ENCODE measurements around the gene UBE2H. TPM values are rescaled to one million over a fixed set of nuclear protein-coding genes. Genes with fewer than 3 reads are reported as not detected.

The UBE2H gene
- total RNA-seq, 3 donors from 2014 or later (not counting 1 experiment from before 2014, with no cell fraction given): 80.9 to 86.9 (median 83.1) TPM

DNA sequence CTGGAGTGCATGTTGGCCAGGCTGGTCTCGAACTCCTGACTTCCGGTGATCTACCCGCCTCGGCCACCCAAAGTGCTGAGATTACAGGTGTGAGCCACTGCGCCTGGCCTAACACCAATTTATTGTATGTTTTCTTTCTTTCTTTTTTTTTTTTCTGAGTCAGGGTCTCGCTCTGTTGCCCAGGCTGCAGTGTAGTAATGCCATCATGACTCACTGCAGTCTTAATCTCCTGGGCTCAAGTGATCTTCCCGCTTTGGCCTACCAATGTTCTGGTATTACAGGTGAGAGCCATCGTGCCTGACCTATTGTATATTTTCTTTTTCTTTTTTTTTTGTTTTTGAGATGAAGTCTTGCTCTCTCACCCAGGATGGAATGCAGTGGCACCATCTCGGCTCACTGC, 33.8 kb upstream of the UBE2H start:
- Mint-ChIP-seq H3K9me3 (no peaks in the 10 kb centered on the region), H3K27ac (no peak overlapping the region), H3K4me1 (no peaks in the 10 kb centered on the region), H3K4me3 (no peak overlapping the region), H3K36me3 (no peaks in the 10 kb centered on the region), H3K27me3 (ENCODE audit: low read depth in 2 of 2) (peaks cover 0 to 9% of the 10 kb centered on the region in 2 donors)
- H3K9me3 ChIP-seq (ENCODE audit: control insufficient read depth, insufficient read depth, low read length): no peaks in the 10 kb centered on the region
- H3K27ac ChIP-seq (ENCODE audit: low read length): no peak overlapping the region
- no peak for TF ChIP-seq CTCF (IDR thresholded peaks at IDR 0.05)
- no peak overlapping the region for H3K4me3 ChIP-seq (ENCODE audit: low read length)
- WGBS (ENCODE audit: insufficient coverage): 94% methylated on average over 8 of the region's 9 CpGs
- ATAC-seq (no peak), DNase-seq (no peak)
- H3K36me3 ChIP-seq (ENCODE audit: control insufficient read depth, insufficient read depth, low read length): no peaks in the 10 kb centered on the region
- intact Hi-C loops (cut with micrococcal nuclease): no loop called here
- no peaks in the 10 kb centered on the region for H3K4me1 ChIP-seq (ENCODE audit: control insufficient read depth, insufficient read depth, low read length)
- H3K27me3 ChIP-seq (ENCODE audit: control insufficient read depth, insufficient read depth, low read length): no peaks in the 10 kb centered on the region

- Mint-ChIP-seq H3K27me3 (ENCODE audit: low read depth in 2 of 2) (peaks cover 0 to 9% of the 10 kb centered on the region in 2 donors), H3K4me1 (no peaks in the 10 kb centered on the region), H3K27ac (no peak overlapping the region), H3K9me3 (no peaks in the 10 kb centered on the region), H3K36me3 (no peaks in the 10 kb centered on the region), H3K4me3 (no peak overlapping the region)
- Histone ChIP-seq H3K4me3 (ENCODE audit: low read length) (no peak overlapping the region), H3K9me3 (ENCODE audit: control insufficient read depth, insufficient read depth, low read length) (no peaks in the 10 kb centered on the region), H3K4me1 (ENCODE audit: control insufficient read depth, insufficient read depth, low read length) (no peaks in the 10 kb centered on the region), H3K36me3 (ENCODE audit: control insufficient read depth, insufficient read depth, low read length) (no peaks in the 10 kb centered on the region), H3K27me3 (ENCODE audit: control insufficient read depth, insufficient read depth, low read length) (no peaks in the 10 kb centered on the region), H3K27ac (ENCODE audit: low read length) (no peak overlapping the region)
- no peak for ATAC-seq
- DNase-seq: no peak
- 50% methylated on average over 1 of the region's 2 CpGs for WGBS (ENCODE audit: insufficient coverage)
- TF ChIP-seq CTCF (IDR thresholded peaks at IDR 0.05): no peak
- intact Hi-C loops (cut with micrococcal nuclease): no loop called here
Measured at GRCh38 chr7:129980667-129981066, 27.9 kb upstream of the UBE2H start.

DNA sequence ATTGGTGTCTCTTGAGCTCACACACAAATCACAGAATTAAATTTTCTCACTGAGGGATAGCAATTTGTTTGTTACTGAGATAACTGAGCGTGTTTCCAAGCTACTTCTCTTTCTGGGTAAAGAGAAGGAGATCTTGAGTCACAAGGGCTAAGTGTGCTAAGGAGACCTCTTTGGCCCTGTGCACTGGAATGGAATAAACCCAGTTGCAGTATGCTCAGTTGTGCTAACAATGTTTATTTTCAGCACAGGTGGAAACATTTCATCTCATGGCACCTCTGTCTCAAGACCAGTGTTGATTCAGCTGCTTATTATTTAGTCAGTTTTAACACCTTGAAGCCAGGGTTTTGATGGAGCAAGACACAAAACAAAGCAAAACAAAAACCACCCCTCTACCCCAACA, 22.5 kb upstream of the UBE2H start:
- WGBS (ENCODE audit: insufficient coverage): 70% methylated on average over 1 of the region's 1 CpG

More for the DNA sequence above, 22.5 kb upstream of the UBE2H start:
- no peak overlapping the region for H3K4me3 Mint-ChIP-seq
- intact Hi-C loops (cut with micrococcal nuclease): no loop called here
- H3K9me3 Mint-ChIP-seq: no peaks in the 10 kb centered on the region
- Histone ChIP-seq H3K27me3 (ENCODE audit: control insufficient read depth, insufficient read depth, low read length) (no peaks in the 10 kb centered on the region), H3K36me3 (ENCODE audit: control insufficient read depth, insufficient read depth, low read length) (no peaks in the 10 kb centered on the region), H3K9me3 (ENCODE audit: control insufficient read depth, insufficient read depth, low read length) (no peaks in the 10 kb centered on the region), H3K27ac (ENCODE audit: low read length) (no peak overlapping the region), H3K4me1 (ENCODE audit: control insufficient read depth, insufficient read depth, low read length) (no peaks in the 10 kb centered on the region), H3K4me3 (ENCODE audit: low read length) (no peak overlapping the region)
- H3K27ac Mint-ChIP-seq: no peak overlapping the region
- no peaks in the 10 kb centered on the region for H3K27me3 Mint-ChIP-seq (ENCODE audit: low read depth in 2 of 2)
- no peak for DNase-seq
- no peak for ATAC-seq
- H3K4me1 Mint-ChIP-seq: no peaks in the 10 kb centered on the region
- no peak for TF ChIP-seq CTCF (IDR thresholded peaks at IDR 0.05)
- H3K36me3 Mint-ChIP-seq: no peaks in the 10 kb centered on the region
